DMS 273 (cell line): ENCODE data around the gene NOP14.

Source experiments
- DNase-seq: peaks from one replicate; lab custom pipeline; 2025; ENCODE audit not compliant: unreplicated experiment; lab: John Stamatoyannopoulos, UW

NOP14 gene

GRCh38 chr4:2915789-2916188 is 47.4 kb downstream of the NOP14 start:
- no peak for DNase-seq

GRCh38 chr4:2914256-2915126 is 48.7 kb downstream of the NOP14 start:
- DNase-seq: no peak

- no peak for DNase-seq
These were observed 50.0 kb downstream of the NOP14 start for GRCh38 chr4:2913168-2913567.

- no peak for DNase-seq
These were observed 51.3 kb downstream of the NOP14 start for GRCh38 chr4:2911868-2912267.

- no peak for DNase-seq
These were observed 52.8 kb downstream of the NOP14 start for GRCh38 chr4:2910409-2910808.

- DNase-seq: no peak
These were observed 53.6 kb downstream of the NOP14 start for GRCh38 chr4:2909583-2909982.

- no peak for DNase-seq
These were observed 54.5 kb downstream of the NOP14 start for GRCh38 chr4:2908686-2909085.

- DNase-seq: no peak
These were observed 55.4 kb downstream of the NOP14 start for GRCh38 chr4:2907706-2908293.

- DNase-seq: no peak
These were observed 56.0 kb downstream of the NOP14 start for GRCh38 chr4:2907226-2907625.

- no peak for DNase-seq
These were observed 57.0 kb downstream of the NOP14 start for GRCh38 chr4:2906218-2906617.

- no peak for DNase-seq
These were observed 57.7 kb downstream of the NOP14 start for GRCh38 chr4:2905544-2905943.

- no peak for DNase-seq
These were observed 61.1 kb downstream of the NOP14 start for GRCh38 chr4:2902126-2902525.

GRCh38 chr4:2901186-2901585 is 62.0 kb downstream of the NOP14 start:
- DNase-seq: no peak

GRCh38 chr4:2900741-2901140 is 62.5 kb downstream of the NOP14 start:
- no peak for DNase-seq

- no peak for DNase-seq
These were observed 65.2 kb downstream of the NOP14 start for GRCh38 chr4:2898001-2898400.

- no peak for DNase-seq
These were observed 69.4 kb downstream of the NOP14 start for GRCh38 chr4:2893772-2894171.

- no peak for DNase-seq
These were observed 71.9 kb downstream of the NOP14 start for GRCh38 chr4:2891294-2891693.

- DNase-seq: no peak
These were observed 74.3 kb downstream of the NOP14 start for GRCh38 chr4:2888886-2889285.
